ENCODE data around the gene FADS3.

DNA sequence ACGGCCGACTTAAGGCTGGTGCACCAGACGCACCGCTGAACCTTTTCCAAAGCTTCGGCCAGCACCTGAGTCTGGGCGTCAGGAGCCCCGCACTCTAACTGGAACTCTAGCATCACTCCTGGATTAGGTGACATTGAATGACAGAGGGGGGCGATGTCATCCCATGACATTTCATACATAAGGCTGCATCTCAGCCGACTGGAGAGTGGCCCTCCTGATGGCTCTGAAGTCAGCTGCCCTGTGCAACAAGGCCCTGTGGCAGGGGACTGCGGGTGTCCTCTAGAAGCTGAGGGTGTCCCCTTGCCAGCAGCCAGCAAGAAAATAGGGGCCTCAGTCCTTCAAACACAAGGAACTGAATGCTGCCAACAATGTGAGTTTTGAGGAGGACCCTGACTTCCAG is 10.1 kb upstream of the FADS3 start:
- TF ChIP-seq MED1 (CRISPR knock-in tag; IDR thresholded peaks at IDR 0.05): no peak
- TF ChIP-seq, protein P1, sequence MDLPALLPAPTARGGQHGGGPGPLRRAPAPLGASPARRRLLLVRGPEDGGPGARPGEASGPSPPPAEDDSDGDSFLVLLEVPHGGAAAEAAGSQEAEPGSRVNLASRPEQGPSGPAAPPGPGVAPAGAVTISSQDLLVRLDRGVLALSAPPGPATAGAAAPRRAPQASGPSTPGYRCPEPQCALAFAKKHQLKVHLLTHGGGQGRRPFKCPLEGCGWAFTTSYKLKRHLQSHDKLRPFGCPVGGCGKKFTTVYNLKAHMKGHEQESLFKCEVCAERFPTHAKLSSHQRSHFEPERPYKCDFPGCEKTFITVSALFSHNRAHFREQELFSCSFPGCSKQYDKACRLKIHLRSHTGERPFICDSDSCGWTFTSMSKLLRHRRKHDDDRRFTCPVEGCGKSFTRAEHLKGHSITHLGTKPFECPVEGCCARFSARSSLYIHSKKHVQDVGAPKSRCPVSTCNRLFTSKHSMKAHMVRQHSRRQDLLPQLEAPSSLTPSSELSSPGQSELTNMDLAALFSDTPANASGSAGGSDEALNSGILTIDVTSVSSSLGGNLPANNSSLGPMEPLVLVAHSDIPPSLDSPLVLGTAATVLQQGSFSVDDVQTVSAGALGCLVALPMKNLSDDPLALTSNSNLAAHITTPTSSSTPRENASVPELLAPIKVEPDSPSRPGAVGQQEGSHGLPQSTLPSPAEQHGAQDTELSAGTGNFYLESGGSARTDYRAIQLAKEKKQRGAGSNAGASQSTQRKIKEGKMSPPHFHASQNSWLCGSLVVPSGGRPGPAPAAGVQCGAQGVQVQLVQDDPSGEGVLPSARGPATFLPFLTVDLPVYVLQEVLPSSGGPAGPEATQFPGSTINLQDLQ (CRISPR knock-in tag; IDR thresholded peaks at IDR 0.05): no peak
